Measurements from ENCODE around the gene DSG3. TPM values are rescaled to one million over a fixed set of nuclear protein-coding genes. Genes with fewer than 3 reads are reported as not detected.

DSG3 gene
- 10 to 100 TPM in 1 of 12 donors, 1 to 10 TPM in 2, under 1 TPM in 2, not detected in 7; 0.14 to 28.0 (median 5.9) TPM for polyA plus RNA-seq (ENCODE audit: insufficient read length in 12 of 12)
- long read RNA-seq, donor 1, result 0 reads
- long read RNA-seq, donor 2, result 0 reads
- long read RNA-seq, donor 3, result 0 reads
- long read RNA-seq, donor 4, result 0 reads
- long read RNA-seq, donor 5, result 0 reads
- long read RNA-seq, donor 6, result 0 reads
- long read RNA-seq, donor 7, full-length matches to known transcripts, result 1 of 1 reads
- long read RNA-seq, donor 7, partial matches to known transcripts, result 0 of 1 reads
- long read RNA-seq, donor 7, other reads (novel, unspliced or antisense), result 0 of 1 reads
- long read RNA-seq, donor 8, result 0 reads
- long read RNA-seq, donor 9, full-length matches to known transcripts, result 1 of 1 reads
- long read RNA-seq, donor 9, partial matches to known transcripts, result 0 of 1 reads
- long read RNA-seq, donor 9, other reads (novel, unspliced or antisense), result 0 of 1 reads
- long read RNA-seq, donor 10, result 0 reads
- long read RNA-seq, donor 11, result 0 reads

- no peak for DNase-seq
Measured at GRCh38 chr18:31447530-31448191, at the start of gene DSG3. Gene DSG3, plus strand, starts transcription at chr18:31447741. Its CDS starts 137 bp downstream, at chr18:31447878.

GRCh38 chr18:31398191-31398590 is 49.4 kb upstream of the DSG3 start:
- no peak for DNase-seq

- DNase-seq, result no peak
Measured at GRCh38 chr18:31399306-31400032, 48.1 kb upstream of the DSG3 start.

GRCh38 chr18:31401156-31402025 is 46.1 kb upstream of the DSG3 start:
- no peak for DNase-seq

- no peak for DNase-seq
Measured at GRCh38 chr18:31402026-31402373, 45.5 kb upstream of the DSG3 start.

GRCh38 chr18:31403409-31403808 is 44.1 kb upstream of the DSG3 start:
- no peak for DNase-seq

- no peak for DNase-seq
Measured at GRCh38 chr18:31407649-31408048, 39.9 kb upstream of the DSG3 start.

- no peak for DNase-seq
Measured at GRCh38 chr18:31409276-31409675, 38.3 kb upstream of the DSG3 start.

- DNase-seq, result no peak
Measured at GRCh38 chr18:31410716-31411483, 36.6 kb upstream of the DSG3 start.

- DNase-seq, result no peak
Measured at GRCh38 chr18:31413137-31413536, 34.4 kb upstream of the DSG3 start.

GRCh38 chr18:31417850-31418249 is 29.7 kb upstream of the DSG3 start:
- no peak for DNase-seq

- no peak for DNase-seq
Measured at GRCh38 chr18:31419457-31419932, 28.0 kb upstream of the DSG3 start.

- no peak for DNase-seq
Measured at GRCh38 chr18:31420032-31420431, 27.5 kb upstream of the DSG3 start.

- no peak for DNase-seq
Measured at GRCh38 chr18:31420524-31420923, 27.0 kb upstream of the DSG3 start.

GRCh38 chr18:31424383-31424988 is 23.1 kb upstream of the DSG3 start:
- no peak for DNase-seq

GRCh38 chr18:31426021-31426420 is 21.5 kb upstream of the DSG3 start:
- no peak for DNase-seq

GRCh38 chr18:31426871-31427406 is 20.6 kb upstream of the DSG3 start:
- DNase-seq, result no peak

GRCh38 chr18:31428211-31428610 is 19.3 kb upstream of the DSG3 start:
- no peak for DNase-seq

- no peak for DNase-seq
Measured at GRCh38 chr18:31429623-31430022, 17.9 kb upstream of the DSG3 start.

GRCh38 chr18:31430072-31430471 is 17.5 kb upstream of the DSG3 start:
- no peak for DNase-seq

Data from muscle of arm (tissue), 14 donors.